ENCODE results near the gene NFS1.
A peak's percentile ranks its signal among the peaks of the same experiment; 100 is the strongest.

Gene NFS1

DNA sequence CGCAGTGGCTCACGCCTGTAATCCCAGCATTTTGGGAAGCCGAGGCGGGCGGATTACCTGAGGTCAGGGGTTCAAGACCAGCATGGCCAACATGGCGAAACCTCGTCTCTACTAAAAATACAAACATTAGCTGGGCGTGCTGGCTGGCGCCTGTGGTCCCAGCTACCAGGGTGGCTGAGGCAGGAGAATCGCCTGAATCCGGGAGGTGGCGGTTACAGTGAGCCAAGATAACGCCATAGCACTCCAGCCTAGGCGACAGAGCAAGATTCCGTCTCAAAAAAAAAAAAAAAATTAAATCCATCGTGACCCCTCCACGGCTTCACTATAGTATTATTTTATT, 33.2 kb downstream of the NFS1 start:
- in situ Hi-C loops (cut with HindIII; ENCODE audit: low sequenced_read_pairs), result no loop called here
- no peak for DNase-seq (ENCODE audit: low read depth, low spot score)
- TF ChIP-seq, protein P1, sequence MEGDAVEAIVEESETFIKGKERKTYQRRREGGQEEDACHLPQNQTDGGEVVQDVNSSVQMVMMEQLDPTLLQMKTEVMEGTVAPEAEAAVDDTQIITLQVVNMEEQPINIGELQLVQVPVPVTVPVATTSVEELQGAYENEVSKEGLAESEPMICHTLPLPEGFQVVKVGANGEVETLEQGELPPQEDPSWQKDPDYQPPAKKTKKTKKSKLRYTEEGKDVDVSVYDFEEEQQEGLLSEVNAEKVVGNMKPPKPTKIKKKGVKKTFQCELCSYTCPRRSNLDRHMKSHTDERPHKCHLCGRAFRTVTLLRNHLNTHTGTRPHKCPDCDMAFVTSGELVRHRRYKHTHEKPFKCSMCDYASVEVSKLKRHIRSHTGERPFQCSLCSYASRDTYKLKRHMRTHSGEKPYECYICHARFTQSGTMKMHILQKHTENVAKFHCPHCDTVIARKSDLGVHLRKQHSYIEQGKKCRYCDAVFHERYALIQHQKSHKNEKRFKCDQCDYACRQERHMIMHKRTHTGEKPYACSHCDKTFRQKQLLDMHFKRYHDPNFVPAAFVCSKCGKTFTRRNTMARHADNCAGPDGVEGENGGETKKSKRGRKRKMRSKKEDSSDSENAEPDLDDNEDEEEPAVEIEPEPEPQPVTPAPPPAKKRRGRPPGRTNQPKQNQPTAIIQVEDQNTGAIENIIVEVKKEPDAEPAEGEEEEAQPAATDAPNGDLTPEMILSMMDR (IDR thresholded peaks at IDR 0.05; ENCODE audit: low read depth, low read length), result no peak
- H3K4me3 ChIP-seq (ENCODE audit: low read depth, low read length), result no peak overlapping the region

DNA sequence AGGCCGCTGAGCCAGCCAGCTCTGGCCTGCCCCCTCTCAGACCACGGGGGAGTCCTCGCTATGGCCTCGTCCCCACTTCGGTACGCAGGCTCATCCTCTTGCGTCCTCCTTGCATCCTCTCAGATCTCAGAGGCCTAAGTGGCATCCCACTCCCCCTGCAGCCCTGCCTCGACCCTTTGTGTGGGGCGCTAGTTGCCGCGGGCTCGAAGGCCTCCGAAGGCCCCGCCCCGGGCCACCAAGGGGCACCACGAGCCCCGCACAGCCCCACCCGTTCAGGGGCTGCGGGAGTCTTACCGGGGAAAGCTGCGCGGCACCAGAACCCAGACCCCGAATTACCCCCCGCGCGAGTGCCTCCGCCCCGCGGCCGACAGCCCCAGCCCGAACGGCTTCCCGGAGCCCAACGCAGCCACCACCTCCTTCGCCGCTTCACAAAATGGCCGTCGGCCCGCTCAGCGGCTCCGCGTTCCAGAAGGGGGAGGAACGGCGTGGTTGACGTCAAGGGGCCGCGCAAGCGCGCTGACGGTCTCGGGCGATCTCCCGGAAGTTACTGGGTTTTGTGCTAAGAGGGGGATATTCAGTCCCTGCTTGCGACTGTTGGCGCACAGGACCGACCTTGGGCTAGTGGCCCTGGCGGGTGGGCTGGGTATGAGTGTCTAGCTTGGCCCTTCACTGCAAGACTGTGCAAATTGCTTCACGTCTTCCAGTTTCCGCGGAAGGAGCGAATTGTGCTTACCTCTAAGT, 34.5 kb downstream of the NFS1 start, which contains the start of the genes CPNE1 and RBM12:
Gene CPNE1, minus strand, starts transcription at position 435 of the 741 bp plus-strand sequence. CDS start 31,977 bp downstream, outside the sequence.
Gene RBM12, minus strand, starts transcription at position 435 of the 741 bp plus-strand sequence. CDS start 9,578 bp downstream, outside the sequence.
- H3K4me3 ChIP-seq (ENCODE audit: low read depth, low read length), result peak within 1 kb of the TSS; percentile 89
- in situ Hi-C loops (cut with HindIII; ENCODE audit: low sequenced_read_pairs), result no loop called here
- TF ChIP-seq, protein P1 (IDR thresholded peaks at IDR 0.05; ENCODE audit: low read depth, low read length), result no peak
- peak; percentile 93 for DNase-seq (ENCODE audit: low read depth, low spot score)

DNA sequence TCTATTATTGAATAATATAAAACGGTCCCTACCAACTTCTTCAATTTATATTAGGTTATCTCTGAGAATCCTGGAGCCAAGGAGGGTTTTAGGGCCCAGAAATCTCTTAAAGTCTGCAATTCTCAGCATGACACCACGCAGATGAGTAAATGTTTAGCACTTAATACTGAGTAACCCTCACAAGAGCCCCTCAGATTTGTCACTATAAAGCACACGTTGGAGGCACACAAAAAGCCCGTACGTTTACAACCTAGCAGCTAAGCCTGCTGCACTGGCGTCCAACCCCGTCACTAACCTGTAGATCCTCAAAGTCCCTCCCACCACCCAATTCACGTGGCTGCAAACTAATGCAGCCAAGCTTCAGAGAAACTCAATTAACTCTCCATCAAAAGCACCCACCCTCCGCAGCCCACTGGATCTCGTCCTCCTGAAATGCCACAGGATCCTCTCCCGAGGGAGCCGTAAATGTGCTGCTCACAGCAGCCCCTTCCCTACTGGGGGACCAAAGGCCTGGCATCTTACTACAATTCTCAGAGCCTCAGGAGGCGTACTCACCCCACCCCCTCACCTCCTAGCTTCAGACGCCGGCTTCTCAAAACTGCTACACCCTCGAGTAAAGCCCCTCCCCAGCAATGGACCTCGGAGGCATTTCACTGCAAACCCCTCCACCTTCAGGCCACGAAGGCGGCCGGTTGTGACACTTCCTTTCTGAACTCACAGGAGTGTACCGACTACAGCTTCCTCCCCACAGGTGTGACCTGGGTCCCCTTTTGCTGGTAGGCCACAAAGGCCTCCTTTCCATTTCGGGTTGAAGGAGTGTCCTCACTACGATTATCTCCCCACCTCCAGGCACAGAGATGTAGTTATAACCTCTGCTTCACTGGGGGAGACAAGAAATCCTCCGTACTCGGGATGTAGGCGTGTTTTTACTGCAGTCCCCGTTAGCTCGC, 35.4 kb downstream of the NFS1 start:
- in situ Hi-C loops (cut with HindIII; ENCODE audit: low sequenced_read_pairs), result no loop called here
- TF ChIP-seq, protein P1 (IDR thresholded peaks at IDR 0.05; ENCODE audit: low read depth, low read length), result no peak
- H3K4me3 ChIP-seq (ENCODE audit: low read depth, low read length), result peak overlapping the region; percentile 89
- DNase-seq (ENCODE audit: low read depth, low spot score), result peak; percentile 24

DNA sequence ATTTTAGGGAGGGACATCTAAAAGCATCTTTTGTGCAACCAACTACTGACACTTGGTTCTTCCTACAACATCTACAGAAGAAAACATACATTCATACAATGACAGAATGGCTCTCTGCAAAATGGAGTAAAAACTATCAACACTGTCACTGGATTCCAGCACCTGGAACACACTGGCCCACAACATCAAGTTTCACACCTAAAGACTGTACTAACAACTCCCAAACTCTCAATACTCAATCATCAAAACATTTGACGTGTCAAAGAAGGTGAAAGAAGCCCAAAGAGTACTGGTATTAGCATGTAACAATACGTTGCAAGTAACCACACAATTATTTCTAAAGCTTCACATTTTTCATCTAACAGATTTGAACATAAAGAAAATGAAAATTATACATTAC, 36.6 kb downstream of the NFS1 start:
- H3K4me3 ChIP-seq (ENCODE audit: low read depth, low read length), result peak overlapping the region; percentile 11
- DNase-seq (ENCODE audit: low read depth, low spot score), result no peak

DNA sequence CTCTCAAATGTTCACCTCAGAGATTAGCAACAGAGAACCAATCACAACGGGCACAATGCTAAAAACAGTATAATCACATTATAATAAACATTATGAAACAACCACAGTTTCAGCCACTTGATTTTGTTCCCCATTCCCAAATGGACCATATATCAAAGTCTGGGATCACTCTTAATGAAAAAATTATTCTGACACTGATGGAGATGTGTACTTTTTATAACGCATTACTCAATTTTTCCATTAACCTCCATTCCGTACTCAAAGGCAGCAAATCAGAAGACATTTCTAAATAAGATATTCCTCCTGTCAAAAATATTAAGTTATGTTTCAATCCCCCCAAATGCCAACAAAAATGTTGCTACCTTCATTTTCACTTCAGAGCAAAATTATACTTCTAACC, 37.2 kb downstream of the NFS1 start:
- in situ Hi-C loops (cut with HindIII; ENCODE audit: low sequenced_read_pairs), result no loop called here
- peak overlapping the region; percentile 7 for H3K4me3 ChIP-seq (ENCODE audit: low read depth, low read length)

More for the DNA sequence above, 36.6 kb downstream of the NFS1 start:
- TF ChIP-seq, protein P1 (IDR thresholded peaks at IDR 0.05; ENCODE audit: low read depth, low read length), result no peak
- in situ Hi-C loops (cut with HindIII; ENCODE audit: low sequenced_read_pairs), result no loop called here

DNA sequence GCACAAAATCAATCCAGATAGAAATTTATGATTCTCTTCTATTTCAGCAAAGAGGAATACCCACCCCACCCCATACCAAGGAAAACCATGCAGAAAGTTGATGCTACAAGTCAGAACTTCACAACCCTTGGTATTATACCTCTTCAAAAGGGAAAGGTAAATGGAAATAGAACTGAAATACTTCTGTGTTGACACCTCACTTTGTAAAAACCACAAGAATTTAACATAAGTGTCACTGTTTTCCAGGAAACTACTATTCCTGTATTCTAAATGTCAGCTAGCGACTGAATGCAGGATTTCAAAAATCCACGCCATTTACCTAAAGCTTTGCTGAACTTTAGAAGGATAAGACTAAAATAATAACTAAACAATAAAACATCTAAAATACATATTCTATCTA, 38.1 kb downstream of the NFS1 start:
- peak; percentile 10 for DNase-seq (ENCODE audit: low read depth, low spot score)
- TF ChIP-seq, protein P1 (IDR thresholded peaks at IDR 0.05; ENCODE audit: low read depth, low read length), result no peak
- no peak overlapping the region for H3K4me3 ChIP-seq (ENCODE audit: low read depth, low read length)
- in situ Hi-C loops (cut with HindIII; ENCODE audit: low sequenced_read_pairs), result no loop called here

More for the DNA sequence above, 37.2 kb downstream of the NFS1 start:
- no peak for DNase-seq (ENCODE audit: low read depth, low spot score)
- TF ChIP-seq, protein P1 (IDR thresholded peaks at IDR 0.05; ENCODE audit: low read depth, low read length), result no peak
